ENCODE measurements around the gene PIAS1. TPM values are rescaled to one million over a fixed set of nuclear protein-coding genes. Genes with fewer than 3 reads are reported as not detected.

Gene PIAS1
- total and polyA plus RNA-seq, 2 donors, result 26.2 to 29.1 TPM

- H3K36me3 ChIP-seq (ENCODE audit: control insufficient read depth in 2 of 2, insufficient read depth in 2 of 2, low read length in 1 of 2), result no peaks in the 10 kb centered on the region
- peak in 1 of 9 donors; percentile 24 for DNase-seq (ENCODE audit: low read depth in 6 of 9, low spot score in 9 of 9)
- H3K9me3 ChIP-seq (ENCODE audit: control insufficient read depth in 2 of 2, insufficient read depth in 1 of 2, low read length in 1 of 2), result no peaks in the 10 kb centered on the region
- WGBS, result 59% methylated on average over 25 of the region's 25 CpGs
- H3K27me3 ChIP-seq (ENCODE audit: control insufficient read depth in 2 of 2, insufficient read depth in 1 of 2, low read length in 1 of 2), result no peaks in the 10 kb centered on the region
- peaks cover 17 to 33% of the 10 kb centered on the region in 2 donors for H3K4me1 ChIP-seq (ENCODE audit: control insufficient read depth in 2 of 2, insufficient read depth in 2 of 2, low read length in 2 of 2)
- no peak overlapping the region for H3K27ac ChIP-seq (ENCODE audit: low read depth in 1 of 2, low read length in 1 of 2)
- peak overlapping the region; percentile 69 to 82 for H3K4me3 ChIP-seq (ENCODE audit: low read length in 2 of 2)
These were observed 174.2 kb downstream of the PIAS1 start for GRCh38 chr15:68228143-68228970.

GRCh38 chr15:68228971-68229385 lies 174.9 kb downstream of the PIAS1 start:
- no peak for DNase-seq (ENCODE audit: low read depth in 6 of 9, low spot score in 9 of 9)
- Histone ChIP-seq H3K27ac (ENCODE audit: low read depth in 1 of 2, low read length in 1 of 2) (peak overlapping the region in 1 of 2 donors; percentile 38), H3K9me3 (ENCODE audit: control insufficient read depth in 2 of 2, insufficient read depth in 1 of 2, low read length in 1 of 2) (no peaks in the 10 kb centered on the region), H3K36me3 (ENCODE audit: control insufficient read depth in 2 of 2, insufficient read depth in 2 of 2, low read length in 1 of 2) (no peaks in the 10 kb centered on the region), H3K4me3 (ENCODE audit: low read length in 2 of 2) (peak overlapping the region; percentile 69 to 82), H3K27me3 (ENCODE audit: control insufficient read depth in 2 of 2, insufficient read depth in 1 of 2, low read length in 1 of 2) (no peaks in the 10 kb centered on the region), H3K4me1 (ENCODE audit: control insufficient read depth in 2 of 2, insufficient read depth in 2 of 2, low read length in 2 of 2) (peaks cover 17 to 37% of the 10 kb centered on the region in 2 donors)
- under 1% methylated on average over 39 of the region's 39 CpGs for WGBS

GRCh38 chr15:68229386-68230156 lies 175.5 kb downstream of the PIAS1 start, which contains the start of gene CLN6:
CLN6 (minus strand) TSS chr15:68229728; CDS start chr15:68229584, 144 bp downstream.
- peak within 1 kb of the TSS; percentile 69 to 82 for H3K4me3 ChIP-seq (ENCODE audit: low read length in 2 of 2)
- no peaks in the 10 kb centered on the region for H3K27me3 ChIP-seq (ENCODE audit: control insufficient read depth in 2 of 2, insufficient read depth in 1 of 2, low read length in 1 of 2)
- WGBS, result under 1% methylated on average over 82 of the region's 82 CpGs
- DNase-seq (ENCODE audit: low read depth in 6 of 9, low spot score in 9 of 9), result peak in 8 of 9 donors; percentile 59 to 92 (median 80)
- H3K27ac ChIP-seq (ENCODE audit: low read depth in 1 of 2, low read length in 1 of 2), result peak within 1 kb of the TSS; percentile 79 to 83
- no peaks in the 10 kb centered on the region for H3K9me3 ChIP-seq (ENCODE audit: control insufficient read depth in 2 of 2, insufficient read depth in 1 of 2, low read length in 1 of 2)
- peaks cover 17 to 33% of the 10 kb centered on the region in 2 donors for H3K4me1 ChIP-seq (ENCODE audit: control insufficient read depth in 2 of 2, insufficient read depth in 2 of 2, low read length in 2 of 2)
- no peaks in the 10 kb centered on the region for H3K36me3 ChIP-seq (ENCODE audit: control insufficient read depth in 2 of 2, insufficient read depth in 2 of 2, low read length in 1 of 2)

- Histone ChIP-seq H3K9me3 (ENCODE audit: control insufficient read depth in 2 of 2, insufficient read depth in 1 of 2, low read length in 1 of 2) (no peaks in the 10 kb centered on the region), H3K27ac (ENCODE audit: low read depth in 1 of 2, low read length in 1 of 2) (peak overlapping the region in 1 of 2 donors; percentile 83), H3K36me3 (ENCODE audit: control insufficient read depth in 2 of 2, insufficient read depth in 2 of 2, low read length in 1 of 2) (no peaks in the 10 kb centered on the region), H3K4me1 (ENCODE audit: control insufficient read depth in 2 of 2, insufficient read depth in 2 of 2, low read length in 2 of 2) (peaks cover 17 to 30% of the 10 kb centered on the region in 2 donors), H3K27me3 (ENCODE audit: control insufficient read depth in 2 of 2, insufficient read depth in 1 of 2, low read length in 1 of 2) (no peaks in the 10 kb centered on the region), H3K4me3 (ENCODE audit: low read length in 2 of 2) (peak overlapping the region; percentile 54 to 82)
- WGBS, result 65% methylated on average over 20 of the region's 20 CpGs
- no peak for DNase-seq (ENCODE audit: low read depth in 6 of 9, low spot score in 9 of 9)
These were observed 176.3 kb downstream of the PIAS1 start for GRCh38 chr15:68230157-68231100.

- H3K27ac ChIP-seq (ENCODE audit: low read depth in 1 of 2, low read length in 1 of 2), result no peak overlapping the region
- H3K4me3 ChIP-seq (ENCODE audit: low read length in 2 of 2), result no peak overlapping the region
- no peaks in the 10 kb centered on the region for H3K9me3 ChIP-seq (ENCODE audit: control insufficient read depth in 2 of 2, insufficient read depth in 1 of 2, low read length in 1 of 2)
- peaks cover 17 to 30% of the 10 kb centered on the region in 2 donors for H3K4me1 ChIP-seq (ENCODE audit: control insufficient read depth in 2 of 2, insufficient read depth in 2 of 2, low read length in 2 of 2)
- no peaks in the 10 kb centered on the region for H3K27me3 ChIP-seq (ENCODE audit: control insufficient read depth in 2 of 2, insufficient read depth in 1 of 2, low read length in 1 of 2)
- DNase-seq (ENCODE audit: low read depth in 6 of 9, low spot score in 9 of 9), result no peak
- WGBS, result 96% methylated on average over 9 of the region's 9 CpGs
- no peaks in the 10 kb centered on the region for H3K36me3 ChIP-seq (ENCODE audit: control insufficient read depth in 2 of 2, insufficient read depth in 2 of 2, low read length in 1 of 2)
These were observed 177.1 kb downstream of the PIAS1 start for GRCh38 chr15:68231102-68231818.

- peaks cover 17 to 30% of the 10 kb centered on the region in 2 donors for H3K4me1 ChIP-seq (ENCODE audit: control insufficient read depth in 2 of 2, insufficient read depth in 2 of 2, low read length in 2 of 2)
- 95% methylated on average over 6 of the region's 6 CpGs for WGBS
- no peak overlapping the region for H3K27ac ChIP-seq (ENCODE audit: low read depth in 1 of 2, low read length in 1 of 2)
- no peaks in the 10 kb centered on the region for H3K36me3 ChIP-seq (ENCODE audit: control insufficient read depth in 2 of 2, insufficient read depth in 2 of 2, low read length in 1 of 2)
- H3K4me3 ChIP-seq (ENCODE audit: low read length in 2 of 2), result no peak overlapping the region
- no peaks in the 10 kb centered on the region for H3K9me3 ChIP-seq (ENCODE audit: control insufficient read depth in 2 of 2, insufficient read depth in 1 of 2, low read length in 1 of 2)
- no peak for DNase-seq (ENCODE audit: low read depth in 6 of 9, low spot score in 9 of 9)
- H3K27me3 ChIP-seq (ENCODE audit: control insufficient read depth in 2 of 2, insufficient read depth in 1 of 2, low read length in 1 of 2), result no peaks in the 10 kb centered on the region
These were observed 178.3 kb downstream of the PIAS1 start for GRCh38 chr15:68232449-68232848.

- H3K27me3 ChIP-seq (ENCODE audit: control insufficient read depth in 2 of 2, insufficient read depth in 1 of 2, low read length in 1 of 2), result no peaks in the 10 kb centered on the region
- no peak overlapping the region for H3K4me3 ChIP-seq (ENCODE audit: low read length in 2 of 2)
- DNase-seq (ENCODE audit: low read depth in 6 of 9, low spot score in 9 of 9), result no peak
- H3K27ac ChIP-seq (ENCODE audit: low read depth in 1 of 2, low read length in 1 of 2), result no peak overlapping the region
- H3K36me3 ChIP-seq (ENCODE audit: control insufficient read depth in 2 of 2, insufficient read depth in 2 of 2, low read length in 1 of 2), result no peaks in the 10 kb centered on the region
- 71% methylated on average over 6 of the region's 6 CpGs for WGBS
- H3K9me3 ChIP-seq (ENCODE audit: control insufficient read depth in 2 of 2, insufficient read depth in 1 of 2, low read length in 1 of 2), result no peaks in the 10 kb centered on the region
- H3K4me1 ChIP-seq (ENCODE audit: control insufficient read depth in 2 of 2, insufficient read depth in 2 of 2, low read length in 2 of 2), result peaks cover 14 to 25% of the 10 kb centered on the region in 2 donors
These were observed 178.8 kb downstream of the PIAS1 start for GRCh38 chr15:68232937-68233336.

GRCh38 chr15:68234060-68234459 lies 179.9 kb downstream of the PIAS1 start:
- H3K9me3 ChIP-seq (ENCODE audit: control insufficient read depth in 2 of 2, insufficient read depth in 1 of 2, low read length in 1 of 2), result no peaks in the 10 kb centered on the region
- no peak for DNase-seq (ENCODE audit: low read depth in 6 of 9, low spot score in 9 of 9)
- H3K27ac ChIP-seq (ENCODE audit: low read depth in 1 of 2, low read length in 1 of 2), result no peak overlapping the region
- H3K27me3 ChIP-seq (ENCODE audit: control insufficient read depth in 2 of 2, insufficient read depth in 1 of 2, low read length in 1 of 2), result no peaks in the 10 kb centered on the region
- 94% methylated on average over 6 of the region's 6 CpGs for WGBS
- no peaks in the 10 kb centered on the region for H3K36me3 ChIP-seq (ENCODE audit: control insufficient read depth in 2 of 2, insufficient read depth in 2 of 2, low read length in 1 of 2)
- H3K4me3 ChIP-seq (ENCODE audit: low read length in 2 of 2), result no peak overlapping the region
- H3K4me1 ChIP-seq (ENCODE audit: control insufficient read depth in 2 of 2, insufficient read depth in 2 of 2, low read length in 2 of 2), result peaks cover 3 to 16% of the 10 kb centered on the region in 2 donors

Data from thymus (tissue), 11 donors.